ENCODE results near the gene DGKQ. TPM values are rescaled to one million over a fixed set of nuclear protein-coding genes. Genes with fewer than 3 reads are reported as not detected.

The DGKQ gene
- total and polyA plus RNA-seq, 2 of the 8 experiments (the other 6 are each of a cell fraction or from before 2014, with no cell fraction given), result 7.3 to 9.7 TPM

- TF ChIP-seq, protein P1, sequence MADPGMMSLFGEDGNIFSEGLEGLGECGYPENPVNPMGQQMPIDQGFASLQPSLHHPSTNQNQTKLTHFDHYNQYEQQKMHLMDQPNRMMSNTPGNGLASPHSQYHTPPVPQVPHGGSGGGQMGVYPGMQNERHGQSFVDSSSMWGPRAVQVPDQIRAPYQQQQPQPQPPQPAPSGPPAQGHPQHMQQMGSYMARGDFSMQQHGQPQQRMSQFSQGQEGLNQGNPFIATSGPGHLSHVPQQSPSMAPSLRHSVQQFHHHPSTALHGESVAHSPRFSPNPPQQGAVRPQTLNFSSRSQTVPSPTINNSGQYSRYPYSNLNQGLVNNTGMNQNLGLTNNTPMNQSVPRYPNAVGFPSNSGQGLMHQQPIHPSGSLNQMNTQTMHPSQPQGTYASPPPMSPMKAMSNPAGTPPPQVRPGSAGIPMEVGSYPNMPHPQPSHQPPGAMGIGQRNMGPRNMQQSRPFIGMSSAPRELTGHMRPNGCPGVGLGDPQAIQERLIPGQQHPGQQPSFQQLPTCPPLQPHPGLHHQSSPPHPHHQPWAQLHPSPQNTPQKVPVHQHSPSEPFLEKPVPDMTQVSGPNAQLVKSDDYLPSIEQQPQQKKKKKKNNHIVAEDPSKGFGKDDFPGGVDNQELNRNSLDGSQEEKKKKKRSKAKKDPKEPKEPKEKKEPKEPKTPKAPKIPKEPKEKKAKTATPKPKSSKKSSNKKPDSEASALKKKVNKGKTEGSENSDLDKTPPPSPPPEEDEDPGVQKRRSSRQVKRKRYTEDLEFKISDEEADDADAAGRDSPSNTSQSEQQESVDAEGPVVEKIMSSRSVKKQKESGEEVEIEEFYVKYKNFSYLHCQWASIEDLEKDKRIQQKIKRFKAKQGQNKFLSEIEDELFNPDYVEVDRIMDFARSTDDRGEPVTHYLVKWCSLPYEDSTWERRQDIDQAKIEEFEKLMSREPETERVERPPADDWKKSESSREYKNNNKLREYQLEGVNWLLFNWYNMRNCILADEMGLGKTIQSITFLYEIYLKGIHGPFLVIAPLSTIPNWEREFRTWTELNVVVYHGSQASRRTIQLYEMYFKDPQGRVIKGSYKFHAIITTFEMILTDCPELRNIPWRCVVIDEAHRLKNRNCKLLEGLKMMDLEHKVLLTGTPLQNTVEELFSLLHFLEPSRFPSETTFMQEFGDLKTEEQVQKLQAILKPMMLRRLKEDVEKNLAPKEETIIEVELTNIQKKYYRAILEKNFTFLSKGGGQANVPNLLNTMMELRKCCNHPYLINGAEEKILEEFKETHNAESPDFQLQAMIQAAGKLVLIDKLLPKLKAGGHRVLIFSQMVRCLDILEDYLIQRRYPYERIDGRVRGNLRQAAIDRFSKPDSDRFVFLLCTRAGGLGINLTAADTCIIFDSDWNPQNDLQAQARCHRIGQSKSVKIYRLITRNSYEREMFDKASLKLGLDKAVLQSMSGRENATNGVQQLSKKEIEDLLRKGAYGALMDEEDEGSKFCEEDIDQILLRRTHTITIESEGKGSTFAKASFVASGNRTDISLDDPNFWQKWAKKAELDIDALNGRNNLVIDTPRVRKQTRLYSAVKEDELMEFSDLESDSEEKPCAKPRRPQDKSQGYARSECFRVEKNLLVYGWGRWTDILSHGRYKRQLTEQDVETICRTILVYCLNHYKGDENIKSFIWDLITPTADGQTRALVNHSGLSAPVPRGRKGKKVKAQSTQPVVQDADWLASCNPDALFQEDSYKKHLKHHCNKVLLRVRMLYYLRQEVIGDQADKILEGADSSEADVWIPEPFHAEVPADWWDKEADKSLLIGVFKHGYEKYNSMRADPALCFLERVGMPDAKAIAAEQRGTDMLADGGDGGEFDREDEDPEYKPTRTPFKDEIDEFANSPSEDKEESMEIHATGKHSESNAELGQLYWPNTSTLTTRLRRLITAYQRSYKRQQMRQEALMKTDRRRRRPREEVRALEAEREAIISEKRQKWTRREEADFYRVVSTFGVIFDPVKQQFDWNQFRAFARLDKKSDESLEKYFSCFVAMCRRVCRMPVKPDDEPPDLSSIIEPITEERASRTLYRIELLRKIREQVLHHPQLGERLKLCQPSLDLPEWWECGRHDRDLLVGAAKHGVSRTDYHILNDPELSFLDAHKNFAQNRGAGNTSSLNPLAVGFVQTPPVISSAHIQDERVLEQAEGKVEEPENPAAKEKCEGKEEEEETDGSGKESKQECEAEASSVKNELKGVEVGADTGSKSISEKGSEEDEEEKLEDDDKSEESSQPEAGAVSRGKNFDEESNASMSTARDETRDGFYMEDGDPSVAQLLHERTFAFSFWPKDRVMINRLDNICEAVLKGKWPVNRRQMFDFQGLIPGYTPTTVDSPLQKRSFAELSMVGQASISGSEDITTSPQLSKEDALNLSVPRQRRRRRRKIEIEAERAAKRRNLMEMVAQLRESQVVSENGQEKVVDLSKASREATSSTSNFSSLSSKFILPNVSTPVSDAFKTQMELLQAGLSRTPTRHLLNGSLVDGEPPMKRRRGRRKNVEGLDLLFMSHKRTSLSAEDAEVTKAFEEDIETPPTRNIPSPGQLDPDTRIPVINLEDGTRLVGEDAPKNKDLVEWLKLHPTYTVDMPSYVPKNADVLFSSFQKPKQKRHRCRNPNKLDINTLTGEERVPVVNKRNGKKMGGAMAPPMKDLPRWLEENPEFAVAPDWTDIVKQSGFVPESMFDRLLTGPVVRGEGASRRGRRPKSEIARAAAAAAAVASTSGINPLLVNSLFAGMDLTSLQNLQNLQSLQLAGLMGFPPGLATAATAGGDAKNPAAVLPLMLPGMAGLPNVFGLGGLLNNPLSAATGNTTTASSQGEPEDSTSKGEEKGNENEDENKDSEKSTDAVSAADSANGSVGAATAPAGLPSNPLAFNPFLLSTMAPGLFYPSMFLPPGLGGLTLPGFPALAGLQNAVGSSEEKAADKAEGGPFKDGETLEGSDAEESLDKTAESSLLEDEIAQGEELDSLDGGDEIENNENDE (IDR thresholded peaks at IDR 0.05; ENCODE audit: insufficient replicate concordance, low read length), result no peak
- TF ChIP-seq BCL11A (IDR thresholded peaks at IDR 0.05; ENCODE audit: low read depth in 2 of 2, low read length in 2 of 2) (no peak), SP1 (IDR thresholded peaks at IDR 0.05; ENCODE audit: low read depth, low read length) (no peak), ATF3 (IDR thresholded peaks at IDR 0.05; ENCODE audit: insufficient read depth, low read depth, low read length) (peak; percentile 69; the same call in 1 of the 2 replicates), TBP (IDR thresholded peaks at IDR 0.05; ENCODE audit: low read depth, low read length) (peak; percentile 61; the same call in 1 of the 2 replicates), YY1 (IDR thresholded peaks at IDR 0.05; ENCODE audit: low read depth, low read length) (peak; percentile 69; the same call in 1 of the 2 replicates), RBBP5 (IDR thresholded peaks at IDR 0.05; ENCODE audit: borderline replicate concordance, low read depth, low read length) (peak; percentile 79), JUN (IDR thresholded peaks at IDR 0.05; ENCODE audit: low read depth, low read length) (no peak), TAF1 (IDR thresholded peaks at IDR 0.05; ENCODE audit: low read depth, low read length) (peak; percentile 82)
- TF ChIP-seq, protein P2, sequence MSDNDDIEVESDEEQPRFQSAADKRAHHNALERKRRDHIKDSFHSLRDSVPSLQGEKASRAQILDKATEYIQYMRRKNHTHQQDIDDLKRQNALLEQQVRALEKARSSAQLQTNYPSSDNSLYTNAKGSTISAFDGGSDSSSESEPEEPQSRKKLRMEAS (IDR thresholded peaks at IDR 0.05), result peak; percentile 91
Observed at GRCh38 chr4:931960-932712, 41.2 kb downstream of the DGKQ start, which contains the start of the genes GAK and TMEM175 (continued).

Data from H1 (cell line).